ENCODE results near the gene CLDN14.
A peak's percentile ranks its signal among the peaks of the same experiment; 100 is the strongest.

The CLDN14 gene

DNA sequence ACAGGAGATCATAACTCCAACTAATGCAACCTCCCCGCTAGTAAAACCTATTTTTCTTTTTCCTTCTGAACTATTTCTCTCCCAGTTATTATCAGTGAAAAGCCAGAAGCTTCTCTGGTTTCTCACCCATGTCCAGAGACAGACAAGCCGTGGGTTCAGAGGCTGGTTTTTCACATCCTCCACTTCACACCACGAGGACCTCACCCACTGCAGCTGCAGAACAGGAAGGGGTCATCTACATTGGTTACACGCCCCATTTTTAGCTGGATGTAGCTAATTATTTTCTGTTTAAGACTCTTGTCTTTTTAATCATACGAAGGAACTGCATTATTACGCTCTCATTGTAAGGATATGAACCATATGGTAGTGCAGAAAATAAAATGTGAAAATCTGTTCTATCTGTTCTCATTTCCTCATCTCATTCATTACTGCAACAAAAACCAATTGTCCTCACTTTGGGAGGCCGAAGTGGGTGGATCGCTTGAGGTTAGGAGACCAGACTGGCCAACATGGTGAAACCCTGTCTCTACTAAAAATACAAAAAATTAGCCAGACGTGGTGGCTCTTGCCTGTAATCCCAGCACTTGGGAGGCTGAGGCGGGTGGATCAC lies 39.1 kb upstream of the CLDN14 start:
- in situ Hi-C loops (cut with MboI; ENCODE audit: low sequenced_read_pairs, unreplicated experiment): no loop called here
- peak; percentile 47 for DNase-seq (ENCODE audit: low spot score)
- TF ChIP-seq, protein P1, sequence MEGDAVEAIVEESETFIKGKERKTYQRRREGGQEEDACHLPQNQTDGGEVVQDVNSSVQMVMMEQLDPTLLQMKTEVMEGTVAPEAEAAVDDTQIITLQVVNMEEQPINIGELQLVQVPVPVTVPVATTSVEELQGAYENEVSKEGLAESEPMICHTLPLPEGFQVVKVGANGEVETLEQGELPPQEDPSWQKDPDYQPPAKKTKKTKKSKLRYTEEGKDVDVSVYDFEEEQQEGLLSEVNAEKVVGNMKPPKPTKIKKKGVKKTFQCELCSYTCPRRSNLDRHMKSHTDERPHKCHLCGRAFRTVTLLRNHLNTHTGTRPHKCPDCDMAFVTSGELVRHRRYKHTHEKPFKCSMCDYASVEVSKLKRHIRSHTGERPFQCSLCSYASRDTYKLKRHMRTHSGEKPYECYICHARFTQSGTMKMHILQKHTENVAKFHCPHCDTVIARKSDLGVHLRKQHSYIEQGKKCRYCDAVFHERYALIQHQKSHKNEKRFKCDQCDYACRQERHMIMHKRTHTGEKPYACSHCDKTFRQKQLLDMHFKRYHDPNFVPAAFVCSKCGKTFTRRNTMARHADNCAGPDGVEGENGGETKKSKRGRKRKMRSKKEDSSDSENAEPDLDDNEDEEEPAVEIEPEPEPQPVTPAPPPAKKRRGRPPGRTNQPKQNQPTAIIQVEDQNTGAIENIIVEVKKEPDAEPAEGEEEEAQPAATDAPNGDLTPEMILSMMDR (IDR thresholded peaks at IDR 0.05; ENCODE audit: borderline replicate concordance, control extremely low read depth, extremely low read depth, insufficient read depth, missing control alignments): no peak

DNA sequence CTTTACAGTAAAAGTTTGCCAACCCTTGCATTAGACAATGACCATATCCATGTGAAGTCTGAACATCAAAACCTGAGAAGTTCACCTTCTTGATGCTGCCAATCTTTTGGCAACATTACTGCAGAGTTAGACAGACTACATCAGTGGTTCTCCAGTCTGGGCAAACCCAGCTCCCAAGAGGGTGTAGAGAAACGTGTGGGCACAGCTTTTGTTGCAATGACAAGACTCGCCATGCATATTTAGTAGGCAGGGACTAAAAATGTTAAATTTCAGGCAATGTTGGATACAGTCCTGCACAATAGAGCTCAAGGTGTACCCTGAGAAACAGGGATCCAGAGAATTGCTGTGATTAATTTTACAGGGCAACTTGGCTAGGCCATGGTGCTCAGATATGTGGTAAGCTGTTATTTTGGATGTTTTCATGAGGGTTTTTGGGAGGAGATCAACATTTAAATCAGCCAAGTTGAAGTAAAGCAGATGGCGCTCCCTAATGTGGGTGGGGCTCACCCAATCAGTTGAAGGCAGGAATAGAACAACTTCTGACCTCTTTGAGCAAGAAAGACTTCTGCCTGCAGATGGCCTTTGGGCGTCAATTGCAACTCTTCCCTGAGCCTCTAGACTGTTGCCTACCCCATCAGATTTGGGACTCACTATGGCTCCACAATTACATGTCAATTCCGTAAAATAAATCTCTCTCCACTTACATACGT lies 37.6 kb upstream of the CLDN14 start:
- no peak for DNase-seq (ENCODE audit: low spot score)
- in situ Hi-C loops (cut with MboI; ENCODE audit: low sequenced_read_pairs, unreplicated experiment): no loop called here
- TF ChIP-seq, protein P1 (IDR thresholded peaks at IDR 0.05; ENCODE audit: borderline replicate concordance, control extremely low read depth, extremely low read depth, insufficient read depth, missing control alignments): no peak

DNA sequence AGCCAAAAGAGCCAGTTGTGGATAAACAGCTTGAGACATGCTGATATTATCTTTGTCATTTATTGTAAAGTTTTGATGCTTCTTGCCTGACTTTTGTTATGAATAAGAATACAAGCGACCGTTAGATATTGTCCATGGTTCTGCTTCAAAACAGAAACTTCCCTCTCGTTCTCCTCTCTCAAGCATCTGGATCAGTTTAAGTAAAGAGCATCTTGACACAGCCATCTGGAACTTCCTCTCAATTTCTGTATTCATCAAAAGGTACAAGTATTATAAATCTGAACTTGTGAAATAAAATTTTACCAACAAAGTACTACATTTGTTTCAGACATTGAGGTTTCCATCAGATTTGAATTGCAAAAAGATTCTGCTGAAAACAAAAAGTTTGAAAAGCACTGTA lies 36.4 kb upstream of the CLDN14 start:
- TF ChIP-seq, protein P1 (IDR thresholded peaks at IDR 0.05; ENCODE audit: borderline replicate concordance, control extremely low read depth, extremely low read depth, insufficient read depth, missing control alignments): no peak
- in situ Hi-C loops (cut with MboI; ENCODE audit: low sequenced_read_pairs, unreplicated experiment): no loop called here
- no peak for DNase-seq (ENCODE audit: low spot score)

DNA sequence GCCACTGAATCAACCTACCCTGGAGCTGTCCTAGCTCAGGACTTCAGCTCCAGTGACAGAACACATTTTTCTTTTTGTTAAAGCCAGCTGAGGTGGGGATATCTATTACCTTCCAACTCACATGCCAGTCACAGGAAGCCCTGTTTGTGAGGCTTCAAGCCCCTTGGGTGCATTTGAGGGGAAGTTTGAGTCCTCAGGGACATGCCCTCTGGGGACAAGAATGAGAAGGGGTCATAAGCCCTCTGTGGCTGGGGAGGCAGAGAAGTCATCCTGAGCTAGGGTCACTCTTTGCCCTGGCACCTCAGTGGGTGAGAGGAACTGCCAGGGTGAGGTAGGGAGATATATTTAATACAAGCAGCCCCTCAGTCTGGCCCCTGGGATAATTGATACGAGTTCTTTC lies 33.5 kb upstream of the CLDN14 start:
- in situ Hi-C loops (cut with MboI; ENCODE audit: low sequenced_read_pairs, unreplicated experiment): no loop called here
- DNase-seq (ENCODE audit: low spot score): no peak
- TF ChIP-seq, protein P1 (IDR thresholded peaks at IDR 0.05; ENCODE audit: borderline replicate concordance, control extremely low read depth, extremely low read depth, insufficient read depth, missing control alignments): no peak

DNA sequence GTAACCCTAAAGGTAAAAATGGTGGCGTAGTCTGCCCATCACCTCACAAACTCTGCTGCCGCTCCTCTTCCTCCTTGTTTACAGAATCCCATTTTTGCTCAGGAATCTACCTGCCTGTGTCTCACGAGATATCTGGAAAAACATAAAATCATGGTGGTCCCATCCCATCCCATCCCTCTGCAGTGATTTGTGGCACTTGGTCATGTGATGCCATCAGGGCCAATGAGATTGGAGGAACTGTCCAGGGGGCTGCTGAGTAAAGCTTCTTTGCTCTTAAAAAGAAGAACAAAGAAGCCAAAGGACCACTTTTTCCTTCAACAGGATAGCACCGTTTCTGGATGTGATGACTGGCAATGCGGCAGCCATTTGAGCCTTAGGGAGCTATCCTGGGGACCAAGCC lies 33.0 kb upstream of the CLDN14 start:
- TF ChIP-seq, protein P1 (IDR thresholded peaks at IDR 0.05; ENCODE audit: borderline replicate concordance, control extremely low read depth, extremely low read depth, insufficient read depth, missing control alignments): no peak
- no peak for DNase-seq (ENCODE audit: low spot score)
- in situ Hi-C loops (cut with MboI; ENCODE audit: low sequenced_read_pairs, unreplicated experiment): no loop called here

DNA sequence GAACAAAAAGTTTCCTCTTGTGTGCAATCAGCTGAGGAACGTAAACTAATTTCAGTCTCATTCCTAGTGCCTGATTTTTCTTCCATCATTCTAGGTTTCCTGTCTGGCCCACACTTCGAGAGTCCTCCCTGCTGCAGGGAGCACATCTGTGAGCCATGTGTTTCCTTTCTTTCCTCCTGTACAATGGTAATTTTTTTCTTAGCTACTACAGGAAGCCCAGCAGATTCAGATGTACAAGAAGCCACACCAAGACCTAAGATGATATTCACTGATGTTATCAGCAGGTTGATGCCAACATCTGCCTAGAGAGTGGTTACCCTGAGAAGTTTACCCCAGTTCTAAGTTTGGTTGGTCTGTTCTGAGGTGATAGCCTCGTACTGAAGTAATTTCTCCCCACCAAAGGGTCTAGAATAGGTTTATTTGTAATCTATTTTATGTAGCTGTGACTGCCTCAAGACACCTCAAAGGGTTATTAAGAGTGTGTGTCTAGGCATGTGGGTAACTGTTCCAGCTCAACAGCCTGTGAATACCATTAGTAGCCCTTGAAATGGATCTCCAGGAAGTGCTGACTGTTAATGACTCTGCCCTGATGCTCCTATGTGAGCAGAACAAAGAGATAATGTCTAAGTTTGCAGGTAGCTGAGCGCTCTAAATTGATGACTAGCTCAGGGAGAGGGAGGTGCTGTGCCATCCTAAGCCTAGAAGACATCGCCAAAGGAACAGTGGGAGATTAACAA lies 31.7 kb upstream of the CLDN14 start:
- in situ Hi-C loops (cut with MboI; ENCODE audit: low sequenced_read_pairs, unreplicated experiment): no loop called here
- no peak for DNase-seq (ENCODE audit: low spot score)
- TF ChIP-seq, protein P1 (IDR thresholded peaks at IDR 0.05; ENCODE audit: borderline replicate concordance, control extremely low read depth, extremely low read depth, insufficient read depth, missing control alignments): no peak

Data from GM13976 (cell line).